Epithelial cell of esophagus (primary cell): ENCODE measurements around the gene BTN2A1.
"Not testable (repeated sequence)": the region's sequence is repeated elsewhere in the genome, so short reads cannot be mapped to it uniquely, and the experiment has no call there.

ENCODE experiments used
- DNase-seq: peaks from one replicate; pipeline ENCODE4 v3.0.0; 2010; ENCODE audit warnings: low read depth
- H3K4me3 ChIP-seq: 2 replicates; pipeline ENCODE4 v1.5.1; 2011; ENCODE audit warnings: mild to moderate bottlenecking, low read length, control low read depth
- TF ChIP-seq, protein P1 (sequence below): IDR thresholded peaks from 2 replicates; pipeline ENCODE4 v1.5.1; 2011; ENCODE audit warnings: low read depth, mild to moderate bottlenecking, low read length, control low read depth, inconsistent platforms; ENCODE audit not compliant: insufficient read depth; ENCODE audit errors: missing control alignments

BTN2A1 gene

DNA sequence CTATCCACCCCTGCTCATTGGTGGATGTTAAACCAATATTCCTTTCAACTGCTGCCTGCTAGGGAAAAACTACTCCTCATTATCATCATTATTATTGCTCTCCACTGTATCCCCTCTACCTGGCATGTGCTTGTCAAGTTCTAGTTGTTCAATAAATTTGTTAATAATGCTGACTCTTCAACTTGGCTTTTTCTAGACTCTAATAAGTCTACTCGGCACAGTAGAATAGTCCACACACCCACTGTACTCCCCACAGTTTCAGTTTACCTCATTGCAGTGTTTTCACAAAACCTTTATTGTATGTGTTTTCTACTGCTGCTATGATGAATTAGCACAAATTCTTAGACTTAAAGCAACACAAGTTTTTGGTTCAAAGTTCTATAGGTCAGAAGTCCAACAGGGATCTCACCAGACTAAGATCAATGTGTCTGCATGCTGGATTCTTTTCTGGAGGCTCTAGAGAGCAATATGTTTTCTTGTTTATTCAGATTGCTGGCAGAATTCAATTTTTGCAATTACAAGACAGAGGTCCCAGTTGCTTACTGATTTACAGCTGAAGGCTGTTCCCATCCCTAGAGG lies 42.6 kb upstream of the BTN2A1 start:
- no peak overlapping the region for H3K4me3 ChIP-seq
- DNase-seq: no peak
- TF ChIP-seq, protein P1, sequence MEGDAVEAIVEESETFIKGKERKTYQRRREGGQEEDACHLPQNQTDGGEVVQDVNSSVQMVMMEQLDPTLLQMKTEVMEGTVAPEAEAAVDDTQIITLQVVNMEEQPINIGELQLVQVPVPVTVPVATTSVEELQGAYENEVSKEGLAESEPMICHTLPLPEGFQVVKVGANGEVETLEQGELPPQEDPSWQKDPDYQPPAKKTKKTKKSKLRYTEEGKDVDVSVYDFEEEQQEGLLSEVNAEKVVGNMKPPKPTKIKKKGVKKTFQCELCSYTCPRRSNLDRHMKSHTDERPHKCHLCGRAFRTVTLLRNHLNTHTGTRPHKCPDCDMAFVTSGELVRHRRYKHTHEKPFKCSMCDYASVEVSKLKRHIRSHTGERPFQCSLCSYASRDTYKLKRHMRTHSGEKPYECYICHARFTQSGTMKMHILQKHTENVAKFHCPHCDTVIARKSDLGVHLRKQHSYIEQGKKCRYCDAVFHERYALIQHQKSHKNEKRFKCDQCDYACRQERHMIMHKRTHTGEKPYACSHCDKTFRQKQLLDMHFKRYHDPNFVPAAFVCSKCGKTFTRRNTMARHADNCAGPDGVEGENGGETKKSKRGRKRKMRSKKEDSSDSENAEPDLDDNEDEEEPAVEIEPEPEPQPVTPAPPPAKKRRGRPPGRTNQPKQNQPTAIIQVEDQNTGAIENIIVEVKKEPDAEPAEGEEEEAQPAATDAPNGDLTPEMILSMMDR: no peak

DNA sequence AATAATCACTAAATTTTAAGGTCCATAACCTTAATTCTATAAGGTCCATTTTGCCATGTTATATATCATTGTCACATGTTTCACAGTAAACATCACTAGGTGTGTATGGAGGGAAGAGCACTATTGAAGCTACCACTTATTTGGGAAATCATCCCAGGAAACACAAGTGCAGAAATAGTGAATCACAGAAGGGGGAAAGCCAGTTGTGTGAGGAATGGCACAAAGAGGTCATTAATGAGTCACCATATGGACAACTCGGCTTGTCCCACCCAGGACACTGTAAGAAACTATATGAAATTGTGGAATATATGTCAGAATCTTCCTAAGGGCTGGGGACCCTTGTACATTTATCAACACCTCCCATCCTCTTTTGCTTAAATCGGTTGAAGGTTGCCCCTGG lies 42.0 kb upstream of the BTN2A1 start:
- TF ChIP-seq, protein P1: no peak
- DNase-seq: no peak
- H3K4me3 ChIP-seq: no peak overlapping the region

DNA sequence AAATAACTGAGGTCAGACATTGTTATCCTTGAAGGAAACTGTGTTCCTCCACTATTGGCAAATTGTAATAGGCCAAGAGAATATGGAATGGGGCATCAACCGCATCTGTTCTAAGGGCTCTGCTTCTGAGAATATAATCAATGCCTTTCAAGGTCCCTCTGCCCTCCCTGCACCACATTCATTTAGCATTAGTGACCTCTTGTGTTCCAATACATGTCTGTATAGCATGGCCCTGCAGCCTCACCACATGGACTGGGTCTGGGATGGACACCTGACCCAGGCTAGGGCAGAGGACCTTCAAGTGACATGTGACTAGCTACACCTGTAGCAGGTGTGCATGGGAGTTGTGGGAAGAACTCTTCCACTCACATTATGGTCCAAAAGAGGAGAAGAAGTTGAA lies 41.5 kb upstream of the BTN2A1 start:
- TF ChIP-seq, protein P1: no peak
- DNase-seq: no peak
- no peak overlapping the region for H3K4me3 ChIP-seq

- not testable (repeated sequence) for H3K4me3 ChIP-seq, DNase-seq
Observed at GRCh38 chr6:26418077-26418476, 39.7 kb upstream of the BTN2A1 start.

GRCh38 chr6:26418795-26419194 lies 39.0 kb upstream of the BTN2A1 start:
- H3K4me3 ChIP-seq, DNase-seq: not testable (repeated sequence)

- TF ChIP-seq, protein P1: peak; percentile 43
- H3K4me3 ChIP-seq: peak overlapping the region; percentile 86
- DNase-seq: peak; percentile 54
Observed at GRCh38 chr6:26420688-26421171, 37.0 kb upstream of the BTN2A1 start.

DNA sequence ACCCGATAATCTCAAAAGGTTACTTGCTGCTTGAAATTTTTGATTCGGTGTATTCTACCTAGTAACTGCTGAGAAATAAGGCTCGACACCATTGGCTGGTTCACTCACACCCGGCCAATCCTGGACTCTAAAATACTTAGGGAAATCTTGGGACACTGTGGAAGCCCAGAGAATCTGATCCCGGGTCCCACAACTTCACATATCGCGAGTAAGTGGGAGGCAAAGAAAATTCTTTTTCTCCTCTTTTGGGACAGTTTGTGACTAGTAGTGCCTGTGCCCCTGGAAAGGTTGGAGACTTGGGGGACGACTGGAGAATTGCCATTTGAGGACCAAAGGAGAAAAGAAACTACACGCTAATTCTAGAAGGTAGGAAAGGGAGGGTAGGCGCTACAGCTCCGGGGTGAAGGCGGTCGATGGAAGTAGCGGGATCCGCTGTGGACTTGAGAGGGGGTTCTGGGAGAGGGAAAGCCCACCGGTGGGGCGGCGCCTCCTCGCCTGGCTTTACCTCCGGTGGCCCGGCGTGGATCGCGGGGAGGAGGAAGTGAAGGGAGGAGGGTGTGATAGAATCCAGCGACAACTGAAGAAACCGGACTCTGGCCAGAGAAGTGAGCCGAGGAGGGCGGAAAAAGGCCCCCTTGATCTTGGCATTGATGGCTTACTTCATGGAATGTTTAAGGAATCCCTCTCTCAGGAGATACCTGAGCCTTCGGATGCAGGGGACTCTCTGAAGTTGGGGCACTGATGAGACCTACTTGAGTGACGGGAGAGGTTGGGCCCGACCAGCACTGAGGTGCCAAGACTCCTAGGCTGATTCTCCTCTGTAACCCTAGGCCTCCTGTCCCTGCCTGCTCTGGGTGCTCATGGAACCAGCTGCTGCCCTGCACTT lies 36.3 kb upstream of the BTN2A1 start:
- peak overlapping the region; percentile 86 for H3K4me3 ChIP-seq
- DNase-seq: peak; percentile 89
- TF ChIP-seq, protein P1: no peak

DNA sequence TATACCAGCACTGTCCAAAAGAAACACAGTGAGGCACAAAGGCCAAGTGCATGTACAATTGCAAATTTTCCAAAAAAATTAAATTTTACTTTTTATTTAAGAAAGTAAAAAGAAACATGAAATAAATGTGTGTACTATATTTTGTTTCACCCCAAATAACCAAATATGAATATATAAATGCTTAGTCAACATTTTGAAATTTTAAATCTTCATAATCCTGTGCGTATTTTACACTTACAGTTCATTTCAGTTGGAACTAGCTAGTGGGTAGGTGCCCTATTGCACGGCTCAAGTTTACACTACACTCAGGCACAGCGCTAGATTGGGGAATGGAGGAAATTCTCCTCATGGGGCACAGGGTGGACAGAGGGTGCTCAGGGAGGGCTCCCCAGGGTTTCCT lies 35.4 kb upstream of the BTN2A1 start:
- TF ChIP-seq, protein P1: no peak
- DNase-seq: no peak
- no peak overlapping the region for H3K4me3 ChIP-seq
